Progenitor cell of endocrine pancreas (in vitro differentiated cells): ENCODE measurements around the gene HMGCS1. TPM values are rescaled to one million over a fixed set of nuclear protein-coding genes. Genes with fewer than 3 reads are reported as not detected.

Experiments
- DNase-seq: peaks from one replicate; pipeline ENCODE4 v3.0.0; 2021; ENCODE audit warnings: low spot score; ENCODE audit not compliant: unreplicated experiment
- H3K27ac Mint-ChIP-seq: 2 replicates; pipeline ENCODE4 v1.8.0; 2021; ENCODE audit warnings: mild to moderate bottlenecking, moderate library complexity, mixed read lengths
- H3K27me3 Mint-ChIP-seq: 2 replicates; pipeline ENCODE4 v1.8.0; 2021; ENCODE audit warnings: mixed read lengths
- H3K36me3 Mint-ChIP-seq: 2 replicates; pipeline ENCODE4 v1.8.0; 2022; ENCODE audit warnings: mixed read lengths; ENCODE audit not compliant: insufficient read depth
- H3K4me1 Mint-ChIP-seq: 2 replicates; pipeline ENCODE4 v1.8.0; 2021; ENCODE audit warnings: low read depth, mixed read lengths
- H3K4me3 Mint-ChIP-seq: 2 replicates; pipeline ENCODE4 v1.8.0; 2021; ENCODE audit warnings: low read depth, mild to moderate bottlenecking, moderate library complexity, mixed read lengths
- H3K9me3 Mint-ChIP-seq: 2 replicates; pipeline ENCODE4 v1.8.0; 2021; ENCODE audit warnings: low read depth, mixed read lengths
- CTCF ChIP-seq: fragments of 200-600 bp; sonication (generic); IDR thresholded peaks from one replicate; pipeline ENCODE4 v1.5.0; 2021; ENCODE audit warnings: antibody characterized with exemption, mild to moderate bottlenecking; ENCODE audit not compliant: unreplicated experiment
- long read RNA-seq: library from polyadenylated mRNA; unstranded; transcript quantifications from one replicate; pipeline ENCODE4 v2.0.0, GENCODE V29; 2020
- total RNA-seq: library from RNA; stranded (reverse); gene quantifications from 2 replicates; pipeline ENCODE4 v1.2.1, GENCODE V29; 2021

HMGCS1 gene
- total RNA-seq = 170 and 196 TPM in 2 replicates
- long read RNA-seq, transcript HMGCS1-201 (11 exons, 3,506 nt) = minor isoform, 5 of 58 reads
- long read RNA-seq, transcript HMGCS1-202 (10 exons, 3,466 nt) = major isoform, 7 of 58 reads
- long read RNA-seq, partial matches to known transcripts = 31 of 58 reads
- long read RNA-seq, other reads (novel, unspliced or antisense) = 15 of 58 reads

- H3K27ac Mint-ChIP-seq = peak within 1 kb of the TSS; percentile 98
- H3K4me1 Mint-ChIP-seq = peaks cover 39% of the 10 kb centered on the region
- peaks cover 4% of the 10 kb centered on the region for H3K36me3 Mint-ChIP-seq
- H3K9me3 Mint-ChIP-seq = peaks cover 15% of the 10 kb centered on the region
- H3K27me3 Mint-ChIP-seq = no peaks in the 10 kb centered on the region
- no peak for TF ChIP-seq CTCF
- DNase-seq = peak; percentile 95
- peak within 1 kb of the TSS; percentile 97 for H3K4me3 Mint-ChIP-seq
Measured at GRCh38 chr5:43313035-43313853, at the start of gene HMGCS1. Gene HMGCS1 (minus strand): TSS chr5:43313412. CDS start chr5:43298965, 14,447 bp downstream.

GRCh38 chr5:43358726-43359125 is 45.5 kb upstream of the HMGCS1 start:
- Mint-ChIP-seq H3K9me3 (peaks cover 26% of the 10 kb centered on the region), H3K4me3 (no peak overlapping the region), H3K27ac (no peak overlapping the region), H3K36me3 (peaks cover 4% of the 10 kb centered on the region), H3K27me3 (peaks cover 7% of the 10 kb centered on the region), H3K4me1 (no peaks in the 10 kb centered on the region)
- no peak for TF ChIP-seq CTCF
- no peak for DNase-seq

- no peak for TF ChIP-seq CTCF
- peaks cover 26% of the 10 kb centered on the region for H3K9me3 Mint-ChIP-seq
- no peak for DNase-seq
- H3K27ac Mint-ChIP-seq = no peak overlapping the region
- H3K36me3 Mint-ChIP-seq = peaks cover 4% of the 10 kb centered on the region
- peaks cover 9% of the 10 kb centered on the region for H3K27me3 Mint-ChIP-seq
- H3K4me1 Mint-ChIP-seq = no peaks in the 10 kb centered on the region
- no peak overlapping the region for H3K4me3 Mint-ChIP-seq
Measured at GRCh38 chr5:43358301-43358700, 45.1 kb upstream of the HMGCS1 start.

GRCh38 chr5:43357878-43358281 is 44.7 kb upstream of the HMGCS1 start:
- Mint-ChIP-seq H3K4me3 (no peak overlapping the region), H3K36me3 (peaks cover 4% of the 10 kb centered on the region), H3K27me3 (peaks cover 9% of the 10 kb centered on the region), H3K9me3 (peaks cover 26% of the 10 kb centered on the region), H3K4me1 (no peaks in the 10 kb centered on the region), H3K27ac (no peak overlapping the region)
- no peak for DNase-seq
- TF ChIP-seq CTCF = no peak

- no peak for TF ChIP-seq CTCF
- DNase-seq = no peak
- Mint-ChIP-seq H3K9me3 (peaks cover 26% of the 10 kb centered on the region), H3K36me3 (peaks cover 4% of the 10 kb centered on the region), H3K27me3 (peaks cover 14% of the 10 kb centered on the region), H3K27ac (no peak overlapping the region), H3K4me3 (no peak overlapping the region), H3K4me1 (no peaks in the 10 kb centered on the region)
Measured at GRCh38 chr5:43357067-43357466, 43.9 kb upstream of the HMGCS1 start.
